GM21786 (cell line): Measurements from ENCODE around the gene HTRA2.
"Not testable (repeated sequence)": the region's sequence is repeated elsewhere in the genome, so short reads cannot be mapped to it uniquely, and the experiment has no call there.

Experiments
- ATAC-seq: cut with Tn5 transposase; IDR thresholded peaks from one replicate; pipeline ENCODE4 v1.9.1; 2021; ENCODE audit not compliant: unreplicated experiment

HTRA2 gene

DNA sequence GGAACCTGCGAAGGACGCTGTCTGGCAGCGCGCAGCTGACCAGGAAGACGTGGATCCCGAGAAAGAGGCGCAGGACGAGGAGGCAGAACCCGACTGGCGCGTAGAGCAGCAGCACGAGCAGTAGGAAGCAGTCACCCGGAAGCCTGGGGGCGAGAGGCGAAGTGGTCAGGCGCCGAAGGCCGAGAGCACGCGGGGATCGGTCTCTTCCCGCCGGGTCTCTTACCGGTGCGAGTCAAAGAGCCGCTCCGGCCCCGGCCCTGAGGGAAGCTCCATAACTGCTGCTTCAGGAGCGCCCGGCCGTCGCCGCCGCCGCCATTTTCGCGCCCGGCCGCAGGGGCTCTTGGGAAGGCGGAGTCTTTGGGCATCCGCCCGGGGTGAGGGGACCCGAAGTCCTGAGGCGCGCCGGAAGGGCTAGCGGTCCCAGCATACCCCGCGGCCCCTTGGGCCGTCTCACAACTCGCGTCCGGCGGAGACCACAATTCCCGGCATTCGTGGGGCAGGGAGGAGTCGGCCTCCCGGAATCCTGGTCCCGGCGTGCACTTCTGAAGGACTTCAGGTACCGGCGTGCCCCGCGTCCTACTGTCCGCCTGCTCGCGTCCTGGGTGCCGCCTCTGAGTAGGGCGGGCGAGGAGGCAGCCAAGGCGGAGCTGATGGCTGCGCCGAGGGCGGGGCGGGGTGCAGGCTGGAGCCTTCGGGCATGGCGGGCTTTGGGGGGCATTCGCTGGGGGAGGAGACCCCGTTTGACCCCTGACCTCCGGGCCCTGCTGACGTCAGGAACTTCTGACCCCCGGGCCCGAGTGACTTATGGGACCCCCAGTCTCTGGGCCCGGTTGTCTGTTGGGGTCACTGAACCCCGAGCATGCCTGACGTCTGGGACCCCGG, at the start of gene HTRA2, which contains the start of gene AUP1:
HTRA2 (plus strand) TSS at position 577 of the 882 bp plus-strand sequence; CDS start at position 651, 74 bp downstream.
AUP1 (minus strand) TSS at position 350 of the 882 bp plus-strand sequence; CDS start at position 273, 77 bp downstream.
- ATAC-seq: peak; percentile 78

DNA sequence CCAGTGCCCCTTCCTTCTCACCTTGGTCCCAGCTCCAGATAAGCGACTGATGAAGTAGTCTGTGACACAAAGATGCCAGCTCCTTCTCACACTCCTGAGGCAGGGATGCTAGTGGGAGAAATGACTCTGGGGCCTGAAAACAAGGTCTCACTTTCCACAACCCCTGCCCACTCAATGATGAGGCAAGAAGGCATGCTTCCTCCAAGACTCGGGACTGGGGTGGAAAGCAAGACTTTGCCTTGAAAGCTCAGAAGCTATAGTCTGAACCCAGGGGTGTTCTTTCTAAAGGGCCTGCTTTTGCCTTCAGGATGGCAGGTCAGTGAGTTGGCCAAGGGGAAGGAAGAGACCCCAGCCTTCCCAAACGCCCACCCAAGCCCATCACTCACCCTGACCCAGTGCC, 48.3 kb upstream of the HTRA2 start:
- no peak for ATAC-seq

DNA sequence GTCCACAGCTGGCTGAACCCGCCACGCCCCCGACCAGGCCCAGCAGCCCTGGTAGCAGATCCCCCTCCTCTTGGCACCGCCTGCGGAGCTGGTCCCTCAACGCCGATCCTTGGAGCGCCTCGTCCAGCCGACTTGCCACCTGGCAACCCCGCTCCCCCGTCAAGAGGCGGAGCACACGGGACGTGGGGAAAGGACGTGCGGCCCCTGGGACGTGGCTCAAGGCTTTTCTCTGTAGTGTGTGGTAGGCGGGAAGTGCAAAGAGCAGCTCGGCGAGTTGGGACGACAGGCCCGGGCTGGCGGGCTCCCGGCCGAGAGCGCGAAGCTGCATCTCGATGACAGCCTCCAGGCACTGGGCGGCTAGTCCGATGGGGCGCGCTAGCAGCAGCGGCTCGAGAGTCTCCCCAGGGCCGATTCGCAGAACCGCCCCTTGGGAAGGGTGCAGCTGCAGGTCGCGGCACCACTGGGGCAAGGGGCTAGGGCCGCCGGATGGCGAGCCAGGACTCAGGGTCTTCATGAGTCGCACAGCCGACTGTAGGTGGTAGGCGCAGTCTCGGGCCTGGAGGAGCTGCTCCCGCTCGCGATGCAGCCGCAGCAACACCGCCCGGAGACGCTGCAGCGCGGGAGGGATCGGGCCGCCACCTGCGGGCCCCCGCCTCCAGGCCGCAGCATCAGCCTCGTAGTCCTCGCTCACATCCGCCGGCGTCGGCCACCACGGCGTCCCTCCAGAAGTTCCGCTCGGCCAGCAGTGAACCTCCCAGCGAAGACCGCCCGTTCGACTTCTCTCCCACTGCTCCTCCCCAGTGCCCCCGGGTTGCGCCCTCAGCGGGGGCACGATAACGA, 47.6 kb upstream of the HTRA2 start:
- peak; percentile 26 for ATAC-seq

DNA sequence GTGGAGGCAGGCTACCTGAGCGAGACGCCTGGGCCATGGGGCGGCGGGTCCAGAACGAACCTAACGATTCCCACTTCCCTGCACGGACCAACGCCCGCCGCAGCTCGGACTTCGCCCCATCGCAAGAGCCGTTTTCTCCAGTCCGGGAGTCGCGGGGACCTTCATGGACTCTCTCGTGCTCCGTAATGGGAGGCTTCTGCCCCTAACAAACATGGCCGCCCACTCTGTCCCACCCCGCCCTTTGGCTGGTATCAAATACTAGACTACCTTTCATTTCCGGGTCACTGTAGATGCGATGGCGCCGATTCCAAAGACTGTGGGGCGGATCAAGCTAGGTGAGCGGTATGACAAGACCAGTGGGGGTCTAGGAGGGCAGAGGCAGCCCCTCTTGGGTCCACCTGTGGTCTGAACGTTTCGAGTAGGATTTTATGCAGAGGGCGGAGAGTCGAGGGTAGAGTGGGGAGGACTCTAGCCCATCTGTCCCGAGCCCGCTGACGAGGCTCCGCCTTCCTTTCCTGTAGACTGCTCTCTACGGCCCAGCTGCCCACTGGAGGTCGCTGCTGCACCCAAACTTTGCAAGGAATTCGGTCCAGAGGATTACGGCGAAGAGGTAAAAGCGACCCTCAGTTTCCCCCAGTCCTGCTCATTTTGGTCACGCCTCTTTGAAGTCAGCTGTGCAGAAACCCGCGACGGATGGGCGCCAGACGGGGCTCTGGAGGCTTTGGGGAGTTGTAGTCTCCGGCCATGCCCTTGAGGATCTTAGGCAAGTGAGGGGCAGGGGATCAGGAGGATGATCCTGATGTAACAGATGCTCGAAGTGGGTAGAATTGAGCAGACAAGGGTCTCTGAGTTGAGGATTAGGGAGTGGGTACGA, 46.7 kb upstream of the HTRA2 start, which contains the start of the genes CCDC142 and TTC31:
CCDC142 (minus strand) TSS at position 198 of the 874 bp plus-strand sequence; CDS start at position 37, 161 bp downstream.
TTC31 (plus strand) TSS at position 281 of the 874 bp plus-strand sequence; CDS start at position 296, 15 bp downstream.
- peak; percentile 92 for ATAC-seq

DNA sequence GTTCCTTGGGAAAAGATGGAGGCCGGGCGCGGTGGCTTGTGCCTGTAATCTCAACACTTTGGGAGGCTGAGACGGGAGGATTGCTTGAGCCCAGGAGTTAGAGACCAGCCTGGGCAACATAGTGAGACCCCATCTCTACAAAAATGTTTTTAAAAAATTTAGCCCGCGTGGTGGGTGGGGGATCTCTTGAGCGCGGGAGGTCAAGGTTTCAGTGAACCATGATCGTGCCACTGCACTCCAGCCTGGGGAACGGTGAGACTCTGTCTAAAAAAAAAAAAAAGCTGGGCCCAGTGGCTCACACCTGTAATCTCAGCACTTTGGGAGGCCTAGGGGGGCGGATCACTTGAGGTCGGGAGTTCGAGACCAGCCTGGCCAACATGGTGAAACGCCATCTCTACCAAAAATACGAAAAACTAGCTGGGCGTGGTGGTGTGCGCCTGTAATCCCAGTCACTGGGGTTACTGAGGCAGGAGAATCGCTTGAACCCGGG, 46.0 kb upstream of the HTRA2 start:
- not testable (repeated sequence) for ATAC-seq

DNA sequence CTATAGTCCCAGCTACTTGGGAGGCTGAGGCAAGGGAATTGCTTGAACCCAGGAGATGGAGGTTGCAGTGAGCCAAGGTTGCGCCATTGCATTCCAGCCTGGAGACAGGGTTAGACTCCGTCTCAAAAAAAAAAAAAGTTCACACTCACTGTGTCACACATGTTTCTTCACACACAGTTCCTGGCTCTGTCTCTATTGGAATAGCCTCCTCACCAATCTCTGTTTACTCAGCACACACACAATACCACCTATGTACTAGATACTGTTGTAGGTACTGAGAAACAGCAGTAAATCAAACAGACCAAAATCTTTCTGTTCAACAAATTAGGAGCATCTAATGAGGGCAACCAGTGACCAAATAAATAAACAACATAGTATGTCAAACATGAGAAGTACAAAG, 43.6 kb upstream of the HTRA2 start:
- ATAC-seq: no peak

DNA sequence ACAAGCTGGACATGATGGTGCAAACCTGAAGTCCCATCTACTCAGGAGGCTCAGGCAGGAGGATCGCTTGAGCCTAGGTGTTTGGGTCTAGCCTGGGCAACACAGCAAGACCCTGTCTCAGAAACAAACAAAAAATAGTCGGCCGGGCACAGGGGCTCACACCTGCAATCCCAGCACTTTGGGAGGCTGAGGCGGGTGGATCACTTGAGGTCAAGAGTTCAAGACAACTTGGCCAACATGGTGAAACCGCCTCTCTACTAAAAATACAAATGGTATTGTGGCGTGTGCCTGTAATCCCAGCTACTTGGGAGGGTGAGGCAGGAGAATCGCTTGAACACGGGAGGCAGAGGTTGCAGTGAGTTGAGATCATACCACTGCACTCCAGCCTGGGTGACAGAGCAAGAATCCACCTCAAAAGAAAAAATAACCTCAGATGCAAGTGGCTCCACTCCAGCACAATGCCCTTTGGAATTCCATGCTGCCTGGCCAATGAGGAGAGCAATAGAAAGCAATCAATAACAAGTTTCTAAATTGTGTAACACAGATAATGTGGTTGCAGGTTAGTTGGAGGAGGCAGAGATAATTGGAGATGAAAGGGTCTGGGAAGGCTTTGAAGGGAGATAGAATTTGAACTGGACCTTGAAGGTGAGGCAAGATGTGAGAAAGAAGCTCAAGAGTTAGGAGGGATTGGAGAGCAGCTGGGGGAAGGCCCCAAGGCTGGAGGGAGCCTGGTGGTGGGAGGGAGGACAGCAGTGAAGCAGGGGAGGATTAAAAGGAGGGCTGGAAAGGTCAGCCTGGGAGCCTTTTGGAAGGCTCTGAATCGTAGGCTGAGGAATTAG, 40.9 kb upstream of the HTRA2 start:
- no peak for ATAC-seq

DNA sequence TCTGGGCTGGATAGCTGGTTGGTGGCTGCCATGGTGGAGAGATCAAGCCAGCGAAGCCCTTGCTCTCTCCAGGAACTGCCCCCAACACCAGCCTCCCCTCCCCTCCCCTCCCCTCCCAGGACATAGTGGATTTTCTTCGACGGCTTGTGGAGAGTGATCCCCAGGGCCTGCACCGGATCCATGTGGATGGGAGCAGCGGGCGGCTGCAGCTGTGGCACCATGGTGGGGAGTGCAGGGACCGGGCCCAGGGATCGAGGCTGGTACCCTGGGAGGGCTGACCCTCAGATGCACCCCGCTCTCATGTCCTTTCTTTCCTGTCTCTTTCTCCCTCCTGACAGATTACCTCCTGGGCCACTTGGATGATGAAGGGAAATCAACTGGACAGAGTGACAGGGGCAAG, 39.8 kb upstream of the HTRA2 start:
- no peak for ATAC-seq

DNA sequence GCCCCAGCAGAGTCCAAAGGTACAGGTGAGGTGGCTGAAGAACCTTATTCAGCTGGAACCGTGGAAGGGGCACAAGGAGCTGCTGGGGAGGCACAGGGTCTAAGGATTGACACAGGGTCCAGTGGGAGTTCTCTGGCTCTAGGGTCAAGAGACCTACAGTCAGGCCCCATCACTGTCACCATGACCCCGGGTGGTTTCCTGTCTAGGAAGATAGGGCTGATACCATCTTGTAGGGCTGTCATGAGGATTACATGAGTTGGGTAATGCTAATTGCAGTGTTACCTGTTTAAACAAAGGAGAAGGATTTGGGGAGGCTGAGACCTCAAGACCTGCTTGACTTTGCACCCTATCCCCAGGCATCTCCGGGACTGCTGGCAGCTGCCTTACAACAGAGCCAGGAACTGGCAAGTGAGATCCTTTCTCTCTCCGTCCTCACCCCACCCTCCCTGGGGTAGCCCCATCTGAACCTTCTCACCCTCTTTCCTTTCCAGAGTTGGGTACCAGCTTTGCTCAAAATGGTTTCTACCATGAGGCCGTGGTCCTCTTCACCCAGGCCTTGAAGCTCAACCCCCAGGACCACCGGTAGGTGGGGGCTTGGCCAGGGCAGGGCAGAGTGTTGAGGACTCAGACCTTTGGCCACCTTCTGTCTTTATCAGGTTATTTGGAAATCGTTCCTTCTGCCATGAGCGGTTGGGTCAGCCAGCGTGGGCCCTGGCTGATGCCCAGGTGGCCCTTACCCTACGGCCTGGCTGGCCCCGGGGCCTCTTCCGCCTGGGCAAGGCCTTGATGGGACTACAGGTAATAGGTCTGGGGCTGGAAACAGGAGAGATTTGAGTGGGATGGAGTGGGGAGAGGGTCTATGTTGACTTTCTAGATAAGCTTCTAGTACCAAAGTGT, 37.8 kb upstream of the HTRA2 start:
- ATAC-seq: no peak

DNA sequence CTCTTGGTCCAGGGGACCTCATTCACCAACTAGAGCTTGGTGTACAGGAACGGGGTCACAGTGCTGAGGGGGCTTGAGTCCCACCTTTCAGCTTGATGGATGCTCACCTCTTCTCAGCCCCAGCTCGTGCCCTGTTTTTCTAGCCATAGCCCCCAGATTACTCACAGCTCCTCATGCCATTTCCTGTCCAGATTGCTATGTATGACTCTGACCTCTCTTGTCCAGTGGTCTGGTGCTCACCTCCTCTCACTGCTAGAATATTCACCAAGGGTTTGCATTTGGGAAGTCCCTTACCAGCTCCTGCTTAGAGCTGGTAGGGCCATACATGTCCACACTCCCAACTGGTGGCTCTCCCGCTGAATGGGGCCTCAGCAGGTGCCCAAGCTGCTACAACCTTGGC, 36.2 kb upstream of the HTRA2 start:
- no peak for ATAC-seq

DNA sequence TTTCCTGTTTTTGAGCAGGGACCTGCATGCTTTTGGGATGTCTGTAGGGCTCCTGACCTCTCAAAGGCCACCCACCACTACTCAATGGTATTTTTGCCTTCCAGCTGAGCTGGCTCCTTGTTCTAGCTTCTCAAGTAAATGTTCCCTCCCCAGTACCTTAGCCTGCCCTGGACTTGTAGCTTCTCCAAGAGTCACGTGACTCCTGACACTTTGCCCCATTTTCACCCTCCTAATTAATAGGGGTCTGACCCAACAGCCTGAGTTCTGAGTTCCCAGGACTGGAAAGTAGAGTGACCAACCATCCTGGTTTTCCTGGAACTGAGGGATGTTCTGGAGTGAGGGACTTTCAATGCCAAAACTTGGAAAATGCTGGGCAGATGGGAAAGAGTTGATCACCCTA, 34.3 kb upstream of the HTRA2 start:
- no peak for ATAC-seq

DNA sequence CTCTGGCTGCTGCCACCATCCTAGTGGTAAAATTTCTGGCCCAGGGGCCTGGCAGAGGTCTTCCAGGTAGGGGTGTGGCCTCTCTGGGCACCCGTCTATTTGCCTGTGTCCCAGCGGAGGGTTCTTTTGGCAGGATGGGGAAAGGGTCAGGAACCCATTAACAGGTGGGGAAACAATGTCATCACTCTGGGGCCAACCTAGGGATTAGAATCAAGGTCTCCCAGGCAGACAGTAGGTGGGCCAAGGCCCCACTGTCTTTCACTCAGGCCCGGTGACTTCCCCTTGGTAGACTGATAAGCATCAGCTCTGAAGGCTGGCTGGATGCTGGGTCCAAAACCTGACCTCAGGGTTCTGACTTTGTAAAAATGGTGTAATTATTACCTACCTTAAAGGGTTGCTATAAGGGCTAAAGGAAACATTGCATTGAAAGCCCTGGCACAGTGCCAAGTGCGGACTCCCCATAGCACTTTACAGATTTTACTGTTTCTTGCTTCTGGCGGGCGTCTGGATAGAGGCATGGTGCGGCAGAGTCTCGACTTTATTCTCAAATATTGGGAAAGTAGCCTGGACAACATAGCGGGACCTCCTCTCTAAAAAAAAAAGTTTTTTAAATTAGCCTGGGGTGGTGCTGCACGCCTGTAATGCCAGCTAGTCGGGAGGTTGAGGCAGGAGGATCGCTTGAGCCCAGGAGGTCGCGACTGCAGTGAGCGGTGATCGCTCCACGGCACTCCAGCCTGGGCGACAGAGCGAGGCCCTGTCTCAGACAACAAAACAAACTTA, 32.5 kb upstream of the HTRA2 start:
- ATAC-seq: no peak

DNA sequence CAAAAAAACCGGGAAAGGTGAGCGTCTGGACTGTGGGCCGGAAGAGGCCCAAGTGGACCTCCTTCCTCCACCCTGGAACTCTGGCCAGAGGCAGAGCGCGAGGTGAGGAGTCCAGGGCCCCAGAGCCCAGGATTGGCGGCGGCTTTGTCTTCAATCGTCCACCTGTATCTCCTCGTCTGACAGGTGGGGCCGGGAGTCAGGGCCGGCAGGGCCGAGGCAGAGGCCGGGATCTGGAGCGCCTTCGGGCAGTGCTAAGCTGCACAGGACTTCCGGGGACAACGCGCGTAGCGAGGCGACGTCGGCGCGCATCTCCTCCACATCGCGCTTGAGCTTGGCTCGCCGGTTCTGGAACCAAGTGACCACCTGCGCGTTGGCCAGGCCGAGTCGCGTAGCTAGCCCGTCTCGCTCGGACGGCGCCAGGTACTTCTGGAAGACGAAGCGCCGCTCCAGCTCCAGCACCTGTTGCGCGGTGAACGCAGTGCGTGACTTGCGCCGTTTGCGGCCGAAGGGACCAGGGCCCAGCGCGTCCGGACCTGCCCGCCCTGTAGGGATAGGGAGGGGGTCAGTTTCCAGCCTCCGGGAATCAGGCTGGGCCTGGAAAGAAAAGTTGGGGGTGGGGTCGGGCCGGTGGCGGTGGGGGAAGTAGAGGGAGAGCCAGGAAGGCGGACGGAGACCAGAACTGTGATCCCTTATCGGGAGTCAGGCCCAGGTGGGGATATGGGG, 31.8 kb upstream of the HTRA2 start:
- no peak for ATAC-seq

DNA sequence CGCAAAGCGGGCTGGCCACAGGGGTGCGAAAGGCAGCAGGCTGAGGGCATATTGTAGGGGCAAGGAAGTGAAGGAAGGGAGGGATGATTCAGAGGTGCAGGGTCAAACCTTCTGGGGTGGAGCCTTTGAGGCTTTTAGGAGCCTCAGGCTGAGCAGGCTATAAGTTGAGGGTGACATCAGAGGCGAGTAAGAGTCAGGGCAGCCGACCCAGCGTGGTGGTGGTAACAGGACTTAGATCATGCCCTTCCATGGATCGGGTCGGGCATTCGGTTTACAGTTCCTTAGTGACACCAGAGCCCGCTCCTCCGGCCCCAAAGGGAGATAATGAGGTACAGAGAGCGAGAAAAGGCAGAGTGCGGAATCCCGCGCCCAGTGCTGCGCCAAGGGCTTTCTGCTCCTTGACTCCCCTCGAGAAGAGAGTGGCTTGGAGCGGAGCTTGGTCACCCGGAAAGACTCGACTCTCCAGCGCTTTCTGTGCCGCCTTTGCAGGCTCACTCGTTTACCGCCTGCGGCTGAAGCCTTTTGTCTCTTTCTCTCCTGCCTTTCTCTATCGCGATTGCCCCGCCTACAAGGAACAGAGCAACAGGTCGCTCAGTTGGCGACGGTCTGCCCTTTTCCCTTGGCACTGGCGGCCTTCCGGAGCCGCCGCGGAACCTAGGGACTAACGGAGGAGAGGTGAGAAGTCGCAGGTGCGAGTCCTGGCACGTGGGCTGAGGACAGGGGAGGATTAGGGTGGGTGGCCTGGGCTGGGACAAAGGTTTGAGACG, 31.1 kb upstream of the HTRA2 start:
- ATAC-seq: no peak

DNA sequence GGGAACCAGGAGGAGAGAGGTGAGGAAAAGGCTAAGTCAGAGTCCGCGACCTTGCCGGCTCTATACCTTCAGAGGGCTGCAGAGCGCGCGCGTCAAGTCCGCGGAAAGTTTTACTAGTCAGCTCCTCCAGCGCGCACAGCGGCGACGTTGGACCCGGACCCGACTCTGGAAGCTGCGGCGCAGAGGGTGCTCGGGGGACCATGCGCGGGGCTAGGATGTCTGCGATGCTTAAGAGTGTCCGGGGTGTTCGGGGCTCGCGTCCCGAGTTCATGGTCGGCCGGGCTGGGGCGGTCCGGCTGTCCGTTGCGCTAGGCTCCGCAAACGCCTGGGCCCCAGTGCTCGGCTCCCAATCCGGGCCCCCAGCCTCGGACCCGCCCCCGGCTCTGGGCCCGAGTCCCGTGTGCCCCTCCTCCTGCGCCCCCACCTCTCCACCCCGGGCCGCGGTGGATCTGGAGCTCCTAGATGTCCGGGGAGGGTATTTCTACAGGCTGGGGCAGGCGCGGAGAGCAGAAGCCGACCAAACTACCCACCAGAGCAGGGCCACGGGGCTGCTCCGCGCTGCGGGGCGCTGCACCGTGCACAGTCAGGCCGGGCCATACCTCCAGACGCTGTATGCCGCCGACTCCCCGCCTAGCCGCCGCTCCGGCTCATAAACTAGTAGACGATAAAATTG, 30.3 kb upstream of the HTRA2 start, which contains the start of gene LBX2:
LBX2 (minus strand) TSS at position 337 of the 673 bp plus-strand sequence; CDS start at position 271, 66 bp downstream.
- ATAC-seq: no peak
